Activated naive CD4-positive, alpha-beta T cell treated with Interleukin-2 at 50 U/mL for 16 hours (primary cell): ENCODE measurements around the gene CACNG8.
"Not testable (repeated sequence)": the region's sequence is repeated elsewhere in the genome, so short reads cannot be mapped to it uniquely, and the experiment has no call there.

ENCODE experiments used
- DNase-seq: peaks from one replicate; pipeline ENCODE4 v3.0.0-alpha.2; 2020

The CACNG8 gene

GRCh38 chr19:53962887-53963431, at the start of gene CACNG8:
CACNG8 (plus strand) TSS chr19:53962937.
- DNase-seq = no peak

DNA sequence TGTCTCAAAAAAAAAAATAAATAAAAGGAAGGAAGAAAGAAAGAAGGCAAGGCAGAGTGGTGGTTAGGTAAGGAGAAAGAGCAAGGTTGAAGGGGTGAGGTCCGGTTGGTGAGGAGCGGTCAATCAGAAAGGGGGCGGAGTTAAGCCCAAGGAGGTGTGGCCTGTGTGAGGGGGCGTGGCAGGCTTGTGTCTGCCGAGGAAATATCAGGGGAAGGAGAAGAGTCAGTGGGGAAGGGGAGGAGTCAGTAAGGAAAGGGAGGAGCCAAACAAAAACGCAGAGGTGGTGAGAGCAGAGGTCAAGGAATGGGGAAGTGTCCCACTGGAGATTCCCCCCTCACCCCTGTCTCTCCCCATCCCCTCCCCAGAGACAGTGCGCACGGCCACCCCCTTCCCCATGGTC, 47.7 kb upstream of the CACNG8 start:
- DNase-seq = no peak

GRCh38 chr19:53916004-53916403, 46.7 kb upstream of the CACNG8 start:
- no peak for DNase-seq

- no peak for DNase-seq
Measured at GRCh38 chr19:53917356-53917755, 45.4 kb upstream of the CACNG8 start.

- DNase-seq = peak; percentile 23
Measured at GRCh38 chr19:53927739-53928138, 35.0 kb upstream of the CACNG8 start.

DNA sequence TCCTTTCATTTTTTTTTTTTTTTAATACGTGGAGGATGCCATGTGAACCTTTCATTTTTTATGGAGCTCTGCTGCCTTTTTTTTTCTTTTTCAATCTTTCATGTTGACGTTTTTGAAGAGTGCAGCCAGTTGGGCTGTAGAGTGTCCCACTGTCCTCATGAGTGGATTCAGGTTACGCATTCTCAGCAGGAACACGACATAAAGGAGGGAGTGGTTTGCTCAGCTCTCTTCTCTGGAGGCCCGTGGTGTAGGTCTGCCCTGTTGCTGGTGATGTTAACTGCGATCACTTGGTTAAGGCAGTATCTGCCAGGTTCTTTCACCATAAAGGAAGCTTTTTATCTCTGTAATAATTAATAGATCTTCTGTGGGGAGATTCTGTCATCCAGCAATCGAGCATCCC, 26.7 kb upstream of the CACNG8 start:
- no peak for DNase-seq

DNA sequence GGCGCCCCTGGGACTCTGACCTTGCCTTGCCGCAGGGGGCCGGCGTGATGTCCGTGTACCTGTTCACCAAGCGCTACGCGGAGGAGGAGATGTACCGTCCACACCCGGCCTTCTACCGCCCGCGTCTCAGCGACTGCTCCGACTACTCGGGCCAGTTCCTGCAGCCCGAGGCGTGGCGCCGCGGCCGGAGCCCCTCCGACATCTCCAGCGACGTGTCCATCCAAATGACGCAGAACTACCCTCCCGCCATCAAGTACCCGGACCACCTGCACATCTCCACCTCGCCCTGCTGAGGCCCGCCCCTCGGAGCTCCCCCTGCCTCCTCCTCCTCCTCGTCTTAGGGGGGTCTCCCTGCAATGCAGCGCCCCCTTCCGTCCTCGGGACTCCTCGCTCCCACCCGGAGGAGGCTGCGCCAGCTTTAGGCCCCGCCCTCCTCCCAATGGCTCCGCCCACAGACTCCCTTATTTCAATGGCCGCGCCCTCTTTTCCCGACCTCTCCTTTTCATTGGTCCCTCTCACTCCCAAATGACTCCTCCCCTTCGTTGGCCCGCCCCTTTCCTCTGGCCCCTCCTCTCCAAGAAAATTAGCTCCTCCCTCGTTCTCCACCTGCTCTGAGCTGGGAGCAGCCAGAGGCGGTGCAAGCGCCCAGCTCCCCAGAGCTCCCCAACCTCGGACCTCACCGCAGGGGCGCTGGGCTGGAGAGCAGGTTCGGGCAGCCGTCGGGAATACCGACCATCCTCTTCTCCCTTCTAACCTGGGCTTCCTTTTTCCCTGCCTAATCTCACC, 20.5 kb upstream of the CACNG8 start:
- no peak for DNase-seq

GRCh38 chr19:53944416-53944815, 18.3 kb upstream of the CACNG8 start:
- DNase-seq = no peak

GRCh38 chr19:53944933-53945332, 17.8 kb upstream of the CACNG8 start:
- no peak for DNase-seq

GRCh38 chr19:53945441-53945840, 17.3 kb upstream of the CACNG8 start:
- DNase-seq = no peak

DNA sequence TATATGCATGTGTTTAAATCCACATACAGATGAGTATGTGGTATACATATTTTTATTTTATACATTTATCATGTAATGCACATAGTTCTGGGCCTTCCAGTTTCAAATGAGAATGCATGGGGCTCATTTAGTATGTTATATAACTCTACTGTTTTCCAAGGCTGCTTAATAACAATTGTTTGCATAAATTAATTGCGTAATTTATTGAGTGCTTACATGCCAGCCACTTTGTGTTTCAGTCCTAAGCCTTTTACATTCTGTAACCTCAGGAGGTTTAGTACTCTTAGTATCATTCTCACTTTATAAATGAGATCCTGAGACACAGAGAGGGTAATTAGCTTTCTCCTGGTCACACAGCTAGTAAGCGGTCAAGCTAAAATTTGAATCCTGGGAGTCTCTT, 16.7 kb upstream of the CACNG8 start:
- no peak for DNase-seq

DNA sequence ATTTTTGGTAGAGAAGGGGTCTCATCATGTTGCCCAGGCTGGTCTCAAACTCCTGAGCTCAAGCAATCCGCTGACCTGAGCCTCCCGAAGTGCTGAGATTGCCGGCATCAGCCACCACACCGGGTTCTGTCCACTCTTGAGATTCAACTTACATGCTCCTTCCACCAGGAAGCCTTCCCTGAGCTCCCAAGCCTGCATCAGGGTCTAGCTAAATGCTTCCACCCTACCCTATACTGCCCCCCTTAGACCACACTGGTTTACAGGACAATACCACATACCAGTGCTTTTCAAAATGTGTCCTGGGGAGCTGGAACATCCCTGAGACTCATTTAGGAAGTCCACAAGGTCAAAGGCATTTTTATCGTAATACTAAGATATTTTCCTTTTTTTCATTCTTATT, 15.1 kb upstream of the CACNG8 start:
- no peak for DNase-seq

DNA sequence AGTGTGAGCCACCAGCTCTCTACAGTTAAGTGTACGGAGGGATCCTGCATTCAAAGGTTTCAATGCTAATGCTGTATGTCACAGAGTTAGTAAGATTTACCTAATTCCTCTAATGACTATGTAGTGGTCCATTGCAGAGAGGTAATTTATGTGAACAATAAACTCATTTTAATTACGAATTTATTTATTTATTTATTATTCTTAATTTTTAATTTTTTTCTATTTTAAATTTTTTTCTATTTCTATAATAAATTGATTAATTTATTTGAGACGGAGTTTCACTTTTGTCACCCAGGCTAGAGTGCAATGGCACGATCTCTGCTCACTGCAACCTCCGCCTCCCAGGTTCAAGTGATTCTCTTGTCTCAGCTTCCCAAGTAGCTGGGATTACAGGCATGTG, 14.1 kb upstream of the CACNG8 start:
- DNase-seq = not testable (repeated sequence)

GRCh38 chr19:53951436-53951835, 11.3 kb upstream of the CACNG8 start:
- no peak for DNase-seq

DNA sequence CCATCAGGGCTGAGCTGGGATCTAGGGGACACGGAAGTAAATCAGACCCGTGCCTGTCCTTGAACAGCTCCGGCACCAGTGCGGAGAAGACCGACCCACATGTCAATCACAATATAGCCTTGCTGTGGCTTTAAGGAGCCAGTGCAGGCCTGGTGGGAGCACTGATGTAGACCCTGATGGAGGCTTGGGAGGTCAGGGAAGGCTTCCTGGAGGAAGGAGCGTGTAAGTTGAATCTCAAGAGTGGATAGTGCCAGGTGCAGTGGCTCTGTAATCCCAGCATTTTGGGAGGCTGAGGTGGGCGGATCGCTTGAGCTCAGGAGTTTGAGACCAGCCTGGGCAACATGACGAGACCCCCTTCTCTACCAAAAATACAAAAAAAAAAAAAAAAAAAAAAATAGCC, 10.8 kb upstream of the CACNG8 start:
- DNase-seq = no peak

DNA sequence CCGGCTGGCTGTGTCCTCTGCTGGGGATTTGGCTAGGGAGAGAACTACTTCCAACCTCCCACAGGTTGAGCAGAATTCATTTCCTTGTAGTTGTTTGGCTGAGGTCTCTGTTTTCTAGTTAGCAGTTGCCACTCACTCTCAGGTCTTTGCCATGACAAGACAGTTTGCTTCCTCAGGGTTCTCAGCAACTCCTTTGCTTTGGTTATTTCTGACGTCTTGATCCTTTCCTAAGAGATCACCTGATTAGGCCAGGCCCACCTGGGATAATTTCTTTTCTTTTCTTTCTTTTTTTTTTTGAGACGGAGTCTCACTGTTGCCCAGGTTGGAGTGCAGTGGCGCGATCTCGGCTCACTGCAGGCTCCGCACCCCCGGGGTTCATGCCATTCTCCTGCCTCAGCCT, 9.4 kb upstream of the CACNG8 start:
- DNase-seq = no peak

GRCh38 chr19:53957448-53958167, 5.1 kb upstream of the CACNG8 start:
- DNase-seq = no peak

- DNase-seq = no peak
Measured at GRCh38 chr19:53958168-53958571, 4.6 kb upstream of the CACNG8 start.

GRCh38 chr19:53958823-53959757, 3.6 kb upstream of the CACNG8 start:
- DNase-seq = no peak

GRCh38 chr19:53960187-53960586, 2.5 kb upstream of the CACNG8 start:
- no peak for DNase-seq

DNA sequence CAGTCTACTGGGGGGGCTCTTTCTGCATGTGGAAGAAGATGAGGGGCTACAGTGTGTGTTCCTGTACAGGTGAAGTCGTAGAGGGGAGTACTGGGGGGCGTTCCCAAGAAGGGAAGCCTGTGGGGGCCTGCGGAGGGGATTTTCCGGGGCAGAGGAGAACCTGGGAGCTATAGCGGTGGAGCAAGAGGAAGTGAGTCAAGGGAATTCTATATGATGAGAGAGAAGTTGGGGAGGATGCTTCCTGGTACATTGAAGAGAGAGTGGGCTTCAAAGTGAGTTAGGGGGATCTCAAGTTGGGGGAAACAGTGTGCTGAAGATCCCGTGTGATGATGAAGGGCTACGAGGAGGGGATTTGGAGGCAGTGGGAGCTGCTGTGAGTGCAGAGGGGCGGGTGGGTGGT, 1.9 kb upstream of the CACNG8 start:
- DNase-seq = no peak

DNA sequence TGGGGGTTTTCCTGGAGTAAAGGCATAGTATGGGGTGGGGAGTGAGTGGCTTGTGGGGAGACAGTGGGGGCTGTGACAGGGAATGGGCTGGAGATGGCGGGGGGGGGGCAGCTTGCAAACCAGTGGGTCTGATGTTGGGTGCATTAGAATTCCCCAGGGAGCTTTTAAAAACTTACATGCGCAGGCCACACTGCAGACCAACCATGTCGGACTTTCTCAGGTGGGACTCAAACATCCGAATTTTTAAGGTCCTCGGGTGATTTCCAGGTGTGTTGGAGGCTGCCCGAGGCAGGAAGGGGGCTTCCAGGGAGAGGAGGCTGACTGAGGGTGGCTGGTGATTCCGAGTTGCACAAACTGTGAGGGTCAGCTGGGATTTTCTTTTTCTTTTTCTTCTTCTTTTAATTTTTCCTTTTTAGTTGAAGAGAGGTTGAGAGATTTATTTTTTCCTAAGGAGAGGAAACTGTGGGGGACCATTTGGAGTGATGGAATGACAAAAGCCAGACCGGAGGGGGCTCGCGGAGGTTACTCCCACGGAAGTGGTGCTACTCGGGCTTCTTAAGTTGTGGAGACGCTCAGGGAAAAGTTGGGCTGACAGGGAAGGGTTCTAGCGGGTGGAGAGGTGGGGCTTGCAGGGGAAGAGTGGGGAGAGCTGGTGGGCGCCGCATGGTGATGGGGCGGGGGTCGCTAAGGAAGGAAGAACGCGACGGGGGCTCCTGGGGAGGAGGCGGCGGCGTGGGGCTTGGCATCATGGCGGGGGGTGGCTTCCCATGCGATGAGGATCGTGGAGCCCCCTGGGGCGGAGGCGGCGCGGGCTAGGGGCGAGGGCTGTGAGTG, 997 bp upstream of the CACNG8 start:
- no peak for DNase-seq
